Measurements from ENCODE around the gene CHN2. TPM values are rescaled to one million over a fixed set of nuclear protein-coding genes. Genes with fewer than 3 reads are reported as not detected.
A peak's percentile ranks its signal among the peaks of the same experiment; 100 is the strongest.

The CHN2 gene
- polyA plus RNA-seq (ENCODE audit: insufficient read length in 4 of 4): 10 to 100 TPM; 13.9 to 19.7 (median 17.4) TPM

DNA sequence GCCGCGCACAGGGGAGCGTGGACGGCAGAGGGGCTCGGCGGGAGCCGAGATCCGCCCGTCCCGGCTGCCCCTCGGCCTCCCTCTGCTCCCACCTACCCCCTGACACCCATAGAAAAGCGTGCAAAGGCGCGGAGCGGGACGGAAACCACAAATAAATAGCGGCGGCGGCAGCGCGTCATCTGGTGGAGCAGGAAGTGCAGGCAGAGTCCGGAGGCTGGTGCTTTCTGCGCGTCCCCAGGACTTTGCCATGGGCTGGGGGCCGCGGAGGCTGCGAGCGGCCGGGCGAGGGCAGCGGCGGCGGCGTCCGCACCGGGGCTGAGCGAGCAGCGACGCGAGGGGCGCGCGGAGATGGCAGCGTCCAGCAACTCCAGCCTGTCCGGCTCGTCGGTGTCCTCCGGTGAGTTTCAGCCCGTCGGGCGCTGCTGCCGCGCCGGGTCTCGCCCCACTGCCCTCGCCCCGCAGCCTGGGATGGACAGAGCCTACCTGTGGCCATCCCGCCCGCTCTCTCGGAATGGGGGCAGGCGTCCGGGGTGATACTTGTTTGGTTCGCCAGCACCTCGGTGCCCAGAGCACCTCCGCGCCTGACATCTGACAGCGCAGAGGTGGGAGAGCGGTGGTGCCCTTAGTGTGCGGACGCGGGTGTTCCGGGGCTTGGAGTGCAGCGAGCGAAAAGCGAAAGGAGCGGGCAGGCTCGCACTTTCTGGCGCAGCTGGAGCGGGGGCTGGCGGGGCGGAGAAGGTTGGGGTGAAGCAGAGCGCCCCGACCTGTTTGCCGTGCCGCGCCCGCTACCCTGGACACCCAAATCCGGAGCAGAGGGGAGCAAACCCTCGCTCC lies at the start of gene CHN2:
Gene CHN2 (plus strand): TSS at position 182 of the 834 bp plus-strand sequence.
- peak in 3 of 4 donors; percentile 39 to 51 (median 48) for DNase-seq (ENCODE audit: low read depth in 4 of 4, low spot score in 2 of 4)

GRCh38 chr7:29145553-29146056 lies 49.0 kb upstream of the CHN2 start:
- DNase-seq (ENCODE audit: low read depth in 4 of 4, low spot score in 2 of 4): no peak

DNA sequence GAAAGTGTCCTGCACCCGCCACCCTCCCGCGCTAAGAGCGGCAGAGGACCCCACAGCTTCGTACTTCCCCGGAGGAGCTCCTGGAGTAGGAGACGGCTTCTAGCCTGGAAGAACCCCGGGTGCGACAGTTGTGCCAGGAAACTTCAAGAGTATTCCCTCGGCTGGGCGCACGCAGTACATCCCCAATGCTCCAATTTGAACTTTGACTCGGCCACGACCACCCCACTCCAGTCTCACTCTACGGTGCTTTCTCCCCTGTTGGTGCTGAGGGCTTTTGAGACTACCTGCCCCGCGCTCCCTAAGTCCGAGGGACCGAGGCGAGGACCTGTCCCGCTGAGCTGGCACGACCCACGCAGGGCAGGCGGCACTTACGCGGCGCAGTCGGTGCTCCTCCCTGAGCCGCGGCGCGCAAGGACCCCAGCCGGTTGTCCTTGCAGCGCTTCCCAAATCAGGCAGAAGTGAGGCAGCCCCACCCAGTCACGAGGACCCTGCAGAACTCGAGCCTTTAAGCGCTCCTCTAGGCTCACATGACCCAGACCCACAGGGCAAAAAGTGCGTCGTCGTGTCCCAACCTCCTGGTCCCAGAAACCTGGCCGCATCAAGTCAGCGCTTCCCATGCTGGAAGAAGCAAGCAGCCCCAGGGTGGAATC lies 48.4 kb upstream of the CHN2 start, which contains the start of gene CPVL:
Gene CPVL (minus strand): TSS at position 481 of the 650 bp plus-strand sequence. CDS start 25,476 bp downstream, outside the sequence.
- peak in 1 of 4 donors; percentile 29 for DNase-seq (ENCODE audit: low read depth in 4 of 4, low spot score in 2 of 4)

DNA sequence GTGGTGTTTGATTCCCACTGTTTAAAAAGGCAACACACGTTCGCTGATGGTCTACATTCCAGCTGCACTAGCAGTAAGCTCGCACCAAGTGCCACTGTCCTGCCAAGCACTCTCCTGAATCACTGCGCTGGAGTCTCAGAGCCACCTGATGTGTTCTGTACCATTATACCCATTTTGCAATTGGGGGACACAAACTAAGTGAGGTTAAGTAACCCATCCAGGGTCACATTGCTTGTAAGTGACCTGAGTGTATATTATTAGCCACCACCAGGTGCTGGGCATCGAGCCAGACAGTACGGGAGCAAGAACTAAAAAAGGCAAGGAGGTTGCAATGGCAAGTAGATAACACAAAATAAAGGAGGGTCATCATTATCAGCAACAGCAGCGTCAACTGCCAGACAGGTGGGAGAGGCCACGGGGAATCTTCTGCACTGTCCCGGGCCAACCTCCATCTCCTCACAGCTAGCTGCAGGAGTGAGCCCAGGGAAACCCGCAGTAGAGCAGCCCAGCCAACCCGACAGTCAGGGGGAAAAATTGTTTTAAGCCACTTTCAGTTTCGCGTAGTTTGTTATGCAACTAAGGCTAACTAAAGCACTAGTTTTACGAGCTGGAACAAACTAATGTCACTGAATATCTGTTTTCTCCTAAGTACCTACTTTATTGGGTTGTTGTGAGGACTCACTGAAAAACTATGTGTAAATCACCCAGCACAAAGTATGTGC lies 47.5 kb upstream of the CHN2 start:
- no peak for DNase-seq (ENCODE audit: low read depth in 4 of 4, low spot score in 2 of 4)

GRCh38 chr7:29147821-29148220 lies 46.8 kb upstream of the CHN2 start:
- DNase-seq (ENCODE audit: low read depth in 4 of 4, low spot score in 2 of 4): no peak

- no peak for DNase-seq (ENCODE audit: low read depth in 4 of 4, low spot score in 2 of 4)
Measured at GRCh38 chr7:29149036-29149435, 45.5 kb upstream of the CHN2 start.

- no peak for DNase-seq (ENCODE audit: low read depth in 4 of 4, low spot score in 2 of 4)
Measured at GRCh38 chr7:29150856-29151255, 43.7 kb upstream of the CHN2 start.

DNA sequence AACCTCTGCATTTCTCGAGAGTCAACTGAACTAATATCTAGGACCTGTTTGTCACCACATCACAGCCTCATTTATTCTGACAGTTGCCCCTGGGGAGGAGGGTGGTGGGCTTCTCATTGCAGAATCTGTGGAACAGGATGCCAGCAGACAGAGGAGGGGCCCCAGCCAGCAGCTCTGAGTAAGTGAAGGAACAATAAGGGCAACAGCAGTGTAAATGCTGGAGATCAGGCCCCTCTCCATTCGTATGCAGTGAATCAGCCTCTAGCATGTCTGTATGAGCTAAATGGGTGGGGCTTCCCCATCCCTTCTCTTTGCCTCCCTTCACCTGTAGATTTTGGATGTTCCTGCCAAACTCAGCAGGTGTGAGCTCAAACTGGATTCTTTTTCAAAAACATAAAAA lies 40.5 kb upstream of the CHN2 start:
- no peak for DNase-seq (ENCODE audit: low read depth in 4 of 4, low spot score in 2 of 4)

DNA sequence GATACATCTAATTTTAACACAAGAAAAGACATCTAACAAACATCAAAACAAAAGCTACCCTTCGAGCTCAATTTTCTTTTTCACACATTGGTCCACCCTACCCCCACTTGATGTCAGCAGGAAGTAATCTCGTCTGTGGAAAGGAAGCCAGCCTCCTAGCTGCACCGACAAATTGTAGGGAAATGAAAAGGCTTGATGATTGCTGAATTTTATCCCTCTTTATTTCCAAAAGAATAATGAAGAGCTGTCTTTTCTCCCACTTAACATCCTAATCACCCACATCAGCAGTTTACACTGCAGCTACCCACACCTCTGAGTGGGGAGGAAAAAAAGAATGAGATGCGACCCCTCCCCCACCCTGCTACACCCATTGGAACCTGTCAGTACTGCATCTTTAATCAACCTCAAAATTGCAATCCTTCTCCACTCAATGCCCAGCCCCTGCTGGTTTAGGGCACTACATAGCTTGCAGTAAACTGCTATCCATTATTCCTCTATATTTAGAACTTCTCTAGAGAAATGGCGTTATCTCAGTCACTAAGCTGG lies 37.6 kb upstream of the CHN2 start:
- no peak for DNase-seq (ENCODE audit: low read depth in 4 of 4, low spot score in 2 of 4)

- DNase-seq (ENCODE audit: low read depth in 4 of 4, low spot score in 2 of 4): no peak
Measured at GRCh38 chr7:29158795-29159423, 35.7 kb upstream of the CHN2 start.

DNA sequence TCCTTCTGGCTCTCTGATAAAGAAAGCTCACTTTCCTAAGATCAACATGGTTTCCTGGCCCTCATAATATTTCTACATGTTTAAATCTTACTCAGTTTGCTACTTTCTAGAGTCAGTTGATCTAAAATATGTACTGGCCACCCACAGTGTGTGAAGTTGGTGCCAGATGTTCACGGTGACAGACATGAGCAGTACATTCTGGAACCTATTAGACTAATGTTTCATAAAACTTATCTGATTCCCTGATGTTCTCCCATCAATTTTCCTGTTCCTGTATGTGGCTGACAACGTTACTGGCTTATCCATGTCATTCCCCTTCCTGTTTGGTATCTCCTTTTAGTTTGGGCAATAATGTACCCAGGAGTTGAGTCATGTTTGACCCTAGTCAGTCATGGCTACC lies 34.5 kb upstream of the CHN2 start:
- DNase-seq (ENCODE audit: low read depth in 4 of 4, low spot score in 2 of 4): no peak

GRCh38 chr7:29161231-29161630 lies 33.3 kb upstream of the CHN2 start:
- DNase-seq (ENCODE audit: low read depth in 4 of 4, low spot score in 2 of 4): no peak

GRCh38 chr7:29162577-29162976 lies 32.0 kb upstream of the CHN2 start:
- DNase-seq (ENCODE audit: low read depth in 4 of 4, low spot score in 2 of 4): no peak

GRCh38 chr7:29163854-29164253 lies 30.7 kb upstream of the CHN2 start:
- DNase-seq (ENCODE audit: low read depth in 4 of 4, low spot score in 2 of 4): no peak

GRCh38 chr7:29167721-29168120 lies 26.9 kb upstream of the CHN2 start:
- DNase-seq (ENCODE audit: low read depth in 4 of 4, low spot score in 2 of 4): no peak

- no peak for DNase-seq (ENCODE audit: low read depth in 4 of 4, low spot score in 2 of 4)
Measured at GRCh38 chr7:29170781-29171180, 23.8 kb upstream of the CHN2 start.

DNA sequence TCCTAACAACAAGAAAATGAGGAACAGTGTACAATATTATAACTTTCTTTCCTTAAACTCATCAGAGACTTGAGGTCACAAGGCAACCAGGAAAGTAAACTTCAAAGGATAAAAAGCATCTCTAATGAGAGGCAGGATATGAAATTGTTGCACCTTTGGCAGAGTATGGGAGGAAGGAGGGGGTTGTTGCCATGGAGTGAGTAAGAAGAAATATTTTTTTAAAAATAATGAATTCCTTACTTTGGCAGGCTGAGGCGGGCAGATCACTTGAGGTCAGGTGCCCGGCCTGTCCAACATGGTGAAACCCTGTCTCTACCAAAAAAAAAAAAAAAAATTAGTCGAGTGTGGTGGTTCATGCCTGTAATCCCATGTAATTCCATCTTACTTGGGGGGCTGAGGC lies 21.1 kb upstream of the CHN2 start:
- no peak for DNase-seq (ENCODE audit: low read depth in 4 of 4, low spot score in 2 of 4)

- DNase-seq (ENCODE audit: low read depth in 4 of 4, low spot score in 2 of 4): no peak
Measured at GRCh38 chr7:29177963-29178600, 16.5 kb upstream of the CHN2 start.

- DNase-seq (ENCODE audit: low read depth in 4 of 4, low spot score in 2 of 4): no peak
Measured at GRCh38 chr7:29179115-29179514, 15.5 kb upstream of the CHN2 start.

DNA sequence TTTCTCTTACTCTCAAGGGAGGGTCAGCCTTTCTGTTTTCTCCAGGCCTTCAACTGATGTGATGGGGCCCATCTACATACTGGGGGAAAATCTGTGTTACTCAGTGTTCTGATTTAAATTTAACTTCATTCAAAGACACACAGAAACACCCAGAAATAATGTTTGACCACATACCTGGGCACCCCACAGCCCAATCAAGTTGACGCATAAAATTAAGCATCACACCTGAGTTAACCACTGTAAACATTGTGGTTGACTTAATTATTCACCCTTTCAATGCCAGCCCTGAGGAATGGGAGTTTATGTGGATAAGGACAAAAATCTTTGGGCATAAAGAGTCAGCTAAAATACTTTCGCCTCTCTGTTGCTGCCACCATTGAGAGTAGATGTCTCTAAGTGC lies 10.0 kb upstream of the CHN2 start:
- DNase-seq (ENCODE audit: low read depth in 4 of 4, low spot score in 2 of 4): no peak
